HFFc6 (cell line): ENCODE data around the gene MNS1. TPM values are rescaled to one million over a fixed set of nuclear protein-coding genes. Genes with fewer than 3 reads are reported as not detected.
A peak's percentile ranks its signal among the peaks of the same experiment; 100 is the strongest.

Source experiments
- DNase-seq: peaks from one replicate; pipeline ENCODE4 v3.0.0-alpha.2; 2018
- H3K27ac Mint-ChIP-seq: 2 replicates; pipeline ENCODE4 v1.8.0; 2020; ENCODE audit warnings: mild to moderate bottlenecking, mixed read lengths
- H3K27me3 Mint-ChIP-seq: 2 replicates; pipeline ENCODE4 v1.8.0; 2021; ENCODE audit warnings: mild to moderate bottlenecking, moderate library complexity, mixed read lengths; ENCODE audit not compliant: insufficient read depth
- H3K36me3 Mint-ChIP-seq: 2 replicates; pipeline ENCODE4 v1.8.0; 2021; ENCODE audit warnings: low read depth, mixed read lengths
- H3K4me1 Mint-ChIP-seq: 2 replicates; pipeline ENCODE4 v1.8.0; 2020; ENCODE audit warnings: low read depth, mixed read lengths
- H3K4me3 Mint-ChIP-seq: 2 replicates; pipeline ENCODE4 v1.8.0; 2020; ENCODE audit warnings: mild to moderate bottlenecking, moderate library complexity, mixed read lengths
- H3K9me3 Mint-ChIP-seq: 2 replicates; pipeline ENCODE4 v1.8.0; 2020; ENCODE audit warnings: mild to moderate bottlenecking, mixed read lengths
- CTCF ChIP-seq: fragments of 200-600 bp; sonication (generic); IDR thresholded peaks from 2 replicates; pipeline ENCODE4 v1.5.0; 2021; ENCODE audit warnings: antibody characterized with exemption, mild to moderate bottlenecking
- total RNA-seq, 6 experiments: library from RNA; stranded (reverse); fragmentation: NEBNext Ultra II Directional; extraction: Animal tissue kit (Norgen Biotek cat#: 25700); gene quantifications; 2 replicates in 1 of 6; 3 replicates in 5 of 6; pipeline ENCODE4 v1.2.3, GENCODE V29; 2021

The MNS1 gene
- total RNA-seq, 6 experiments from 2014 or later = 1.1 to 2.3 (median 1.5) TPM

GRCh38 chr15:56468401-56468800 lies 3.5 kb upstream of the MNS1 start:
- no peak for DNase-seq
- Mint-ChIP-seq H3K4me3 (peak overlapping the region; percentile 91), H3K27ac (peak overlapping the region; percentile 52; the same call in 1 of the 2 replicates), H3K36me3 (no peaks in the 10 kb centered on the region), H3K9me3 (no peaks in the 10 kb centered on the region), H3K4me1 (peaks cover 26% of the 10 kb centered on the region), H3K27me3 (no peaks in the 10 kb centered on the region)
- no peak for TF ChIP-seq CTCF

GRCh38 chr15:56467616-56468015 lies 2.7 kb upstream of the MNS1 start:
- H3K4me1 Mint-ChIP-seq = peaks cover 26% of the 10 kb centered on the region
- H3K9me3 Mint-ChIP-seq = no peaks in the 10 kb centered on the region
- no peak for DNase-seq
- no peak overlapping the region for H3K27ac Mint-ChIP-seq
- H3K27me3 Mint-ChIP-seq = no peaks in the 10 kb centered on the region
- no peaks in the 10 kb centered on the region for H3K36me3 Mint-ChIP-seq
- no peak overlapping the region for H3K4me3 Mint-ChIP-seq
- TF ChIP-seq CTCF = no peak

- peaks cover 2% of the 10 kb centered on the region; the same call in 1 of the 2 replicates for H3K27me3 Mint-ChIP-seq
- H3K9me3 Mint-ChIP-seq = no peaks in the 10 kb centered on the region
- H3K4me1 Mint-ChIP-seq = peaks cover 14% of the 10 kb centered on the region
- H3K27ac Mint-ChIP-seq = no peak overlapping the region
- TF ChIP-seq CTCF = no peak
- H3K36me3 Mint-ChIP-seq = no peaks in the 10 kb centered on the region
- no peak for DNase-seq
- H3K4me3 Mint-ChIP-seq = no peak overlapping the region
These were observed 4.0 kb downstream of the MNS1 start for GRCh38 chr15:56460947-56461346.

- DNase-seq = no peak
These were observed 4.9 kb downstream of the MNS1 start for GRCh38 chr15:56460071-56460470.

GRCh38 chr15:56459096-56459495 lies 5.8 kb downstream of the MNS1 start:
- Mint-ChIP-seq H3K4me1 (peaks cover 3% of the 10 kb centered on the region; the same call in 1 of the 2 replicates), H3K9me3 (no peaks in the 10 kb centered on the region), H3K4me3 (no peak overlapping the region), H3K36me3 (no peaks in the 10 kb centered on the region), H3K27me3 (peaks cover 2% of the 10 kb centered on the region; the same call in 1 of the 2 replicates), H3K27ac (no peak overlapping the region)
- DNase-seq = no peak
- TF ChIP-seq CTCF = no peak

More at GRCh38 chr15:56460071-56460470, 4.9 kb downstream of the MNS1 start:
- peaks cover 2% of the 10 kb centered on the region; the same call in 1 of the 2 replicates for H3K27me3 Mint-ChIP-seq
- H3K9me3 Mint-ChIP-seq = no peaks in the 10 kb centered on the region
- H3K4me1 Mint-ChIP-seq = peaks cover 13% of the 10 kb centered on the region
- no peak for TF ChIP-seq CTCF
- no peak overlapping the region for H3K27ac Mint-ChIP-seq
- no peak overlapping the region for H3K4me3 Mint-ChIP-seq
- H3K36me3 Mint-ChIP-seq = no peaks in the 10 kb centered on the region

GRCh38 chr15:56456229-56456628 lies 8.7 kb downstream of the MNS1 start:
- H3K4me1 Mint-ChIP-seq = no peaks in the 10 kb centered on the region
- H3K27ac Mint-ChIP-seq = no peak overlapping the region
- DNase-seq = no peak
- TF ChIP-seq CTCF = no peak
- H3K4me3 Mint-ChIP-seq = no peak overlapping the region
- peaks cover 2% of the 10 kb centered on the region; the same call in 1 of the 2 replicates for H3K27me3 Mint-ChIP-seq
- no peaks in the 10 kb centered on the region for H3K36me3 Mint-ChIP-seq
- no peaks in the 10 kb centered on the region for H3K9me3 Mint-ChIP-seq
